Erythroblast (primary cell): ENCODE results near the gene FBXL7.

Experiments
- GATA1 ChIP-seq: IDR thresholded peaks from 2 replicates; pipeline ENCODE4 v1.6.1; 2011; ENCODE audit warnings: low read depth, mild to moderate bottlenecking, control low read depth, low read length, moderate library complexity
- POLR2A ChIP-seq: IDR thresholded peaks from 2 replicates; pipeline ENCODE4 v1.6.1; 2011; ENCODE audit warnings: mild to moderate bottlenecking, low read length

DNA sequence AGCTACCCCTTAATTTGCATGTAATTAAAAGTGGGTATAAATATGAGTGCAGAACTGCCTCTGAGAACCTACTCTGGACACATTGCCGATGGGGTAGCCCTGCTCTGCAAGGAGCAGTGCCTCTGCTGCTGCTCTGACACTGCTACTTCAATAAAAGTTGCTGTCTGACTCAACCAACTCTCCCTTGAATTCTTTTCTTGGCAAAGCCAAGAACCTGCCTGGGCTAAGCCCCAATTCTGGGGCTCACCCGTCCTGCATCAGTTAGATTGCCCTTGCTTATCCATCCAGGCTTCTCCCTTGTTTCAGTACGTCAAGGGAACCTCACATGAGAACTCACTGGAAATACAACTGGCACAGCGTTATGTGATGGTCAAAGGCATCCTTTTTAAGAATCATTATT lies 44.1 kb downstream of the FBXL7 start:
- TF ChIP-seq POLR2A (no peak), GATA1 (no peak)
